Endothelial cell of umbilical vein (primary cell): Measurements from ENCODE around the gene SKP1. TPM values are rescaled to one million over a fixed set of nuclear protein-coding genes. Genes with fewer than 3 reads are reported as not detected.

Experiments
- BruUV-seq: library from RNA; stranded (reverse); fragments of 400-500 nt; replicated peaks from 2 replicates; lab custom pipeline; 2021; lab: Mats Ljungman, UMichigan
- CTCF ChIA-PET: fragments of 300-600, 350-600 bp; sonication (Branson Sonifier 250); formaldehyde crosslinking; loops from one replicate; lab custom pipeline; 2021; ENCODE audit warnings: antibody characterized with exemption, inconsistent platforms; lab: Charles Lee
- POLR2A ChIA-PET: fragments of 300-600, 350-600 bp; sonication (Branson Sonifier 250); formaldehyde crosslinking; loops from one replicate; lab custom pipeline; 2021; ENCODE audit warnings: antibody characterized with exemption, inconsistent platforms; lab: Charles Lee
- DNase-seq: peaks from one replicate; pipeline ENCODE4 v3.0.0-alpha.2; 2011; ENCODE audit warnings: low read depth, low spot score
- FAIRE-seq: peaks from 2 replicates; lab custom pipeline; 2011; peaks lifted over from hg19 to GRCh38; lab: Jason Lieb, UNC
- H2AFZ ChIP-seq: 2 replicates; pipeline ENCODE4 v1.6.0; 2012; ENCODE audit warnings: low read depth, low read length, control low read depth, inconsistent platforms
- H3K27ac ChIP-seq: 2 replicates; pipeline ENCODE4 v1.5.1; 2011; ENCODE audit warnings: low read depth, mild to moderate bottlenecking, control low read depth, low read length, moderate library complexity; ENCODE audit not compliant: insufficient read depth
- H3K27me3 ChIP-seq, 2 experiments: 2 replicates each; pipeline versions ENCODE4 v1.6.0 to v1.6.1; 2011; ENCODE audit warnings: low read length in 2 of 2, mixed read lengths in 1 of 2; ENCODE audit not compliant: control insufficient read depth in 2 of 2, insufficient read depth in 2 of 2
- H3K36me3 ChIP-seq, 2 experiments: 2 replicates in 1 of 2; 3 replicates in 1 of 2; pipeline ENCODE4 v1.5.1; 2011; ENCODE audit warnings: low read length in 2 of 2, mild to moderate bottlenecking in 1 of 2, moderate library complexity in 1 of 2; ENCODE audit not compliant: control insufficient read depth in 2 of 2, insufficient read depth in 2 of 2; ENCODE audit errors: extremely low read depth in 1 of 2
- H3K4me1 ChIP-seq: 3 replicates; pipeline ENCODE4 v1.5.1; 2011; ENCODE audit warnings: mild to moderate bottlenecking, low read length; ENCODE audit not compliant: control insufficient read depth, insufficient read depth; ENCODE audit errors: extremely low read depth
- H3K4me2 ChIP-seq: 2 replicates; pipeline ENCODE4 v1.6.1; 2011; ENCODE audit warnings: low read length, control low read depth, mixed read lengths; ENCODE audit not compliant: insufficient read depth
- H3K4me3 ChIP-seq, 3 experiments: fragments of 200-600 bp in 1 of 3; sonication (generic), shearing (Covaris generic) in 1 of 3; replicated peaks in 1 of 3; 2 replicates each; pipeline ENCODE4 v1.5.1; 2011 to 2016; ENCODE audit warnings: control low read depth in 3 of 3, low read length in 3 of 3, mild to moderate bottlenecking in 2 of 3, inconsistent platforms in 1 of 3, low read depth in 1 of 3, moderate library complexity in 1 of 3; ENCODE audit not compliant: insufficient read depth in 1 of 3
- H3K79me2 ChIP-seq: 2 replicates; pipeline ENCODE4 v1.6.0; 2012; ENCODE audit warnings: low read length, inconsistent platforms; ENCODE audit not compliant: control insufficient read depth, insufficient read depth
- H3K9ac ChIP-seq: replicated peaks from 2 replicates; pipeline ENCODE3; 2011; ENCODE audit warnings: low read length, control low read depth; ENCODE audit not compliant: insufficient read depth; ENCODE audit errors: extremely low read depth
- H3K9me1 ChIP-seq: replicated peaks from 3 replicates; pipeline ENCODE4 v1.6.0; 2011; ENCODE audit warnings: mild to moderate bottlenecking, low read length; ENCODE audit not compliant: control insufficient read depth, insufficient read depth; ENCODE audit errors: extremely low read depth
- H3K9me3 ChIP-seq: replicated peaks from 2 replicates; pipeline ENCODE4 v1.5.1; 2012; ENCODE audit warnings: low read length, inconsistent platforms; ENCODE audit not compliant: control insufficient read depth, insufficient read depth
- H4K20me1 ChIP-seq: replicated peaks from 2 replicates; pipeline ENCODE3; 2011; ENCODE audit warnings: mild to moderate bottlenecking, low read length; ENCODE audit not compliant: control insufficient read depth, insufficient read depth; ENCODE audit errors: extremely low read depth
- EZH2 ChIP-seq: IDR thresholded peaks from 2 replicates; pipeline ENCODE4 v1.6.1; 2012; ENCODE audit warnings: borderline replicate concordance, low read depth, mild to moderate bottlenecking, moderate library complexity, low read length, inconsistent platforms; ENCODE audit not compliant: severe bottlenecking
- FOS ChIP-seq: IDR thresholded peaks from 2 replicates; pipeline ENCODE4 v1.6.1; 2011; ENCODE audit warnings: mild to moderate bottlenecking, low read length, moderate library complexity, borderline replicate concordance; ENCODE audit not compliant: insufficient read depth
- GATA2 ChIP-seq: IDR thresholded peaks from 2 replicates; pipeline ENCODE4 v1.7.0; 2011; ENCODE audit warnings: low read depth, mild to moderate bottlenecking, moderate library complexity, mixed read lengths, low read length; ENCODE audit not compliant: insufficient read length, insufficient read depth
- JUN ChIP-seq: IDR thresholded peaks from 2 replicates; pipeline ENCODE4 v1.6.1; 2011; ENCODE audit warnings: borderline replicate concordance, low read depth; ENCODE audit not compliant: insufficient read length, insufficient read depth
- MYC ChIP-seq: IDR thresholded peaks from one replicate; pipeline ENCODE4 v1.6.1; 2011; ENCODE audit warnings: mild to moderate bottlenecking, low read depth, low read length
- POLR2A ChIP-seq: IDR thresholded peaks from 2 replicates; pipeline ENCODE4 v1.6.1; 2012; ENCODE audit warnings: low read depth, mild to moderate bottlenecking, control low read depth, low read length
- POLR2AphosphoS5 ChIP-seq: IDR thresholded peaks from 2 replicates; pipeline ENCODE4 v1.6.1; 2012; ENCODE audit warnings: low read depth, mild to moderate bottlenecking, control low read depth, low read length, moderate library complexity; ENCODE audit not compliant: insufficient read depth
- dilution Hi-C: fragments of 300-500 bp; cut with MboI; formaldehyde crosslinking; loops from one replicate; pipeline ENCODE4 v1.15.0; 2019; ENCODE audit warnings: low sequenced_read_pairs; ENCODE audit not compliant: extremely low pct_ligation_motif_present
- intact Hi-C: fragments of 100-400 bp; cut with micrococcal nuclease; formaldehyde crosslinking; loops from one replicate; pipeline ENCODE4 v1.10.0; 2022
- polyA plus RNA-seq, 4 experiments: library from polyadenylated mRNA; depleted of rRNA in 3 of 4; stranded (reverse) in 3 of 4; unstranded in 1 of 4; fragments of >200 nt; gene quantifications; 2 replicates each; pipeline versions ENCODE4 v1.2.1 to v1.2.3, GENCODE V29; 2011 to 2012; ENCODE audit warnings: missing spikeins in 1 of 4
- total RNA-seq: library from RNA; stranded (reverse); gene quantifications from 2 replicates; pipeline ENCODE4 v1.2.3, GENCODE V29; 2021
- TF ChIP-seq, protein P1 (sequence below), 2 donors: IDR thresholded peaks; 1 replicate in 1 of 2; 2 replicates in 1 of 2; pipeline ENCODE4 v1.5.1; 2011; ENCODE audit warnings: low read length in 2 of 2, mild to moderate bottlenecking in 2 of 2, moderate library complexity in 2 of 2, control low read depth in 1 of 2, inconsistent platforms in 1 of 2, low read depth in 1 of 2; ENCODE audit not compliant: insufficient read depth in 1 of 2; ENCODE audit errors: extremely low read depth in 1 of 2
- TF ChIP-seq, protein P2 (sequence below): IDR thresholded peaks from 2 replicates; pipeline ENCODE4 v1.6.1; 2011; ENCODE audit not compliant: insufficient read depth, insufficient read length

Gene SKP1
- total and polyA plus RNA-seq, 2 donors (not counting 3 experiments of a cell fraction or from before 2014, with no cell fraction given): 214 to 320 TPM

DNA sequence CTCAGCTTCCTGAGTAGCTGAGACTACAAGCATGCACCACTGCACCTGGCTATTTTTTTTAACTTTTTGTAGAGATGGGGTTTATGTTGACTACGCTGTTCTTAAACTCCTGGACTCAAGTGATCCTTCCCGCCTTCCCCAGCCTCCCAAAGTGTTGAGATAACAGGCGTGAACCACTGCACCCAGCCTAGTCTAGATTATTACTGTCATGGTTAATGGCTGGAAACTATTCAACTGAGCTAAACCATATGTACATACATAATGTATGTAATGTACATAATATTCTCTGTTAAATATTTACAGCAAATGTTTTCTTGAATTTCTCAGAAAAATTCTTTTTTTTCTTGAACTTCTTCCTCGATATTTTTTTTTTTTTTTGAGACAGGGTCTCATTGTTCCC is 27.8 kb upstream of the SKP1 start:
- H3K36me3 ChIP-seq: peaks cover 16% of the 10 kb centered on the region in 2 experiments

More for the DNA sequence above, 27.8 kb upstream of the SKP1 start:
- CTCF ChIA-PET: interaction anchor here (1.0 to 1.9 kb wide), 3 partner anchors 21 to 85 kb away, joined by 3 to 5 read pairs (median 4); no protein-coding TSS in a partner anchor
- Histone ChIP-seq H3K27me3 (no peaks in the 10 kb centered on the region), H3K9ac (no peak overlapping the region), H3K79me2 (peaks cover 71% of the 10 kb centered on the region), H3K9me3 (no peaks in the 10 kb centered on the region), H3K27ac (no peak overlapping the region), H2AFZ (no peak overlapping the region), H4K20me1 (peaks cover 2% of the 10 kb centered on the region), H3K4me3 (no peak overlapping the region), H3K9me1 (no peaks in the 10 kb centered on the region), H3K4me2 (no peak overlapping the region), H3K4me1 (no peaks in the 10 kb centered on the region)
- DNase-seq (no peak), FAIRE-seq (no peak)
- dilution Hi-C loops (no loop called here), intact Hi-C loops (no loop called here)
- POLR2A ChIA-PET: no interaction called here
- TF ChIP-seq MYC: no peak
- TF ChIP-seq, protein P1, sequence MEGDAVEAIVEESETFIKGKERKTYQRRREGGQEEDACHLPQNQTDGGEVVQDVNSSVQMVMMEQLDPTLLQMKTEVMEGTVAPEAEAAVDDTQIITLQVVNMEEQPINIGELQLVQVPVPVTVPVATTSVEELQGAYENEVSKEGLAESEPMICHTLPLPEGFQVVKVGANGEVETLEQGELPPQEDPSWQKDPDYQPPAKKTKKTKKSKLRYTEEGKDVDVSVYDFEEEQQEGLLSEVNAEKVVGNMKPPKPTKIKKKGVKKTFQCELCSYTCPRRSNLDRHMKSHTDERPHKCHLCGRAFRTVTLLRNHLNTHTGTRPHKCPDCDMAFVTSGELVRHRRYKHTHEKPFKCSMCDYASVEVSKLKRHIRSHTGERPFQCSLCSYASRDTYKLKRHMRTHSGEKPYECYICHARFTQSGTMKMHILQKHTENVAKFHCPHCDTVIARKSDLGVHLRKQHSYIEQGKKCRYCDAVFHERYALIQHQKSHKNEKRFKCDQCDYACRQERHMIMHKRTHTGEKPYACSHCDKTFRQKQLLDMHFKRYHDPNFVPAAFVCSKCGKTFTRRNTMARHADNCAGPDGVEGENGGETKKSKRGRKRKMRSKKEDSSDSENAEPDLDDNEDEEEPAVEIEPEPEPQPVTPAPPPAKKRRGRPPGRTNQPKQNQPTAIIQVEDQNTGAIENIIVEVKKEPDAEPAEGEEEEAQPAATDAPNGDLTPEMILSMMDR (IDR thresholded peaks at IDR 0.05; ENCODE audit: extremely low read depth in 1 of 2, insufficient read depth in 1 of 2, low read depth in 1 of 2, low read length in 2 of 2): no peak
- TF ChIP-seq, protein P2, sequence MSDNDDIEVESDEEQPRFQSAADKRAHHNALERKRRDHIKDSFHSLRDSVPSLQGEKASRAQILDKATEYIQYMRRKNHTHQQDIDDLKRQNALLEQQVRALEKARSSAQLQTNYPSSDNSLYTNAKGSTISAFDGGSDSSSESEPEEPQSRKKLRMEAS: no peak
- TF ChIP-seq JUN: no peak
- TF ChIP-seq POLR2A: no peak
- no peak for TF ChIP-seq GATA2
- TF ChIP-seq POLR2AphosphoS5: no peak
- TF ChIP-seq FOS: no peak
- no peak for TF ChIP-seq EZH2
- BruUV-seq: no TSS peak
